Measurements from ENCODE around the gene PPP1R7.

Gene PPP1R7

GRCh38 chr2:241215421-241215820 lies 65.2 kb downstream of the PPP1R7 start:
- DNase-seq (ENCODE audit: low read depth) = no peak

- no peak for DNase-seq (ENCODE audit: low read depth)
Observed at GRCh38 chr2:241216211-241216761, 66.0 kb downstream of the PPP1R7 start.

- peak; percentile 13 for DNase-seq (ENCODE audit: low read depth)
Observed at GRCh38 chr2:241217320-241218031, 67.2 kb downstream of the PPP1R7 start.

- no peak for DNase-seq (ENCODE audit: low read depth)
Observed at GRCh38 chr2:241218131-241219029, 68.1 kb downstream of the PPP1R7 start.

GRCh38 chr2:241219030-241219382 lies 68.7 kb downstream of the PPP1R7 start:
- DNase-seq (ENCODE audit: low read depth) = no peak

GRCh38 chr2:241219856-241220356 lies 69.6 kb downstream of the PPP1R7 start:
- DNase-seq (ENCODE audit: low read depth) = no peak

GRCh38 chr2:241223211-241224017 lies 73.1 kb downstream of the PPP1R7 start:
- no peak for DNase-seq (ENCODE audit: low read depth)

- DNase-seq (ENCODE audit: low read depth) = no peak
Observed at GRCh38 chr2:241224018-241224850, 74.0 kb downstream of the PPP1R7 start.

- DNase-seq (ENCODE audit: low read depth) = no peak
Observed at GRCh38 chr2:241224851-241225438, 74.7 kb downstream of the PPP1R7 start.

GRCh38 chr2:241225545-241225944 lies 75.3 kb downstream of the PPP1R7 start:
- no peak for DNase-seq (ENCODE audit: low read depth)

- DNase-seq (ENCODE audit: low read depth) = no peak
Observed at GRCh38 chr2:241225983-241226382, 75.7 kb downstream of the PPP1R7 start.

- DNase-seq (ENCODE audit: low read depth) = no peak
Observed at GRCh38 chr2:241226723-241227572, 76.7 kb downstream of the PPP1R7 start.

GRCh38 chr2:241227594-241227993 lies 77.3 kb downstream of the PPP1R7 start:
- no peak for DNase-seq (ENCODE audit: low read depth)

- DNase-seq (ENCODE audit: low read depth) = no peak
Observed at GRCh38 chr2:241228081-241228859, 78.0 kb downstream of the PPP1R7 start.

- no peak for DNase-seq (ENCODE audit: low read depth)
Observed at GRCh38 chr2:241228860-241229516, 78.7 kb downstream of the PPP1R7 start.

GRCh38 chr2:241229563-241230401 lies 79.5 kb downstream of the PPP1R7 start:
- DNase-seq (ENCODE audit: low read depth) = no peak

GRCh38 chr2:241230435-241230834 lies 80.2 kb downstream of the PPP1R7 start:
- no peak for DNase-seq (ENCODE audit: low read depth)

All from stimulated activated CD8-positive, alpha-beta memory T cell treated with anti-CD3 and anti-CD28 coated beads, Interleukin-12 subunit alpha, Interleukin-12 subunit beta, amount 100 ng/mL, for 1 hour (primary cell).